GM23338 (cell line): ENCODE results near the gene CDC42BPB. TPM values are rescaled to one million over a fixed set of nuclear protein-coding genes. Genes with fewer than 3 reads are reported as not detected.

Experiments used
- ATAC-seq: fragments of 200-7000 bp; cut with Tn5 transposase; 3 replicates; pipeline ENCODE4 v1.9.1; 2020
- DNase-seq: peaks from one replicate; pipeline ENCODE4 v3.0.0-alpha.2; 2015; ENCODE audit warnings: low spot score
- H2AFZ ChIP-seq: fragments of 200-600 bp; sonication (generic); 2 replicates; pipeline ENCODE4 v1.8.0; 2016; ENCODE audit warnings: antibody characterized with exemption, mild to moderate bottlenecking, moderate library complexity
- H3F3A ChIP-seq: fragments of 200-600 bp; sonication (generic); replicated peaks from 2 replicates; pipeline ENCODE4 v1.8.0; 2017; ENCODE audit warnings: antibody characterized with exemption, mixed run types, low read depth
- H3K27ac ChIP-seq: fragments of 200-600 bp; sonication (generic); 2 replicates; pipeline ENCODE4 v1.6.1; 2016; ENCODE audit warnings: low read depth
- H3K27me3 ChIP-seq: fragments of 200-600 bp; sonication (generic); 2 replicates; pipeline ENCODE4 v1.8.0; 2016; ENCODE audit warnings: mild to moderate bottlenecking, mixed run types, moderate library complexity; ENCODE audit not compliant: insufficient read depth
- H3K36me3 ChIP-seq: fragments of 200-600 bp; sonication (generic); 2 replicates; pipeline ENCODE4 v1.8.0; 2016; ENCODE audit warnings: mild to moderate bottlenecking; ENCODE audit not compliant: insufficient read depth
- H3K4me1 ChIP-seq: fragments of 200-600 bp; sonication (generic); 2 replicates; pipeline ENCODE4 v1.8.0; 2016; ENCODE audit warnings: mild to moderate bottlenecking, moderate library complexity; ENCODE audit not compliant: insufficient read depth
- H3K4me2 ChIP-seq: fragments of 200-600 bp; sonication (generic); 2 replicates; pipeline ENCODE4 v1.7.1; 2017; ENCODE audit warnings: mixed run types
- H3K4me3 ChIP-seq: fragments of 200-600 bp; sonication (generic); 2 replicates; pipeline ENCODE4 v1.6.1; 2016; ENCODE audit warnings: mixed run types
- H3K79me2 ChIP-seq: fragments of 200-600 bp; sonication (generic); replicated peaks from 2 replicates; pipeline ENCODE4 v1.8.0; 2017; ENCODE audit warnings: mild to moderate bottlenecking; ENCODE audit not compliant: insufficient read depth
- H3K9me2 ChIP-seq: fragments of 200-600 bp; sonication (generic); 2 replicates; pipeline ENCODE4 v1.8.0; 2017; ENCODE audit not compliant: insufficient read depth
- H4K20me1 ChIP-seq: fragments of 200-600 bp; sonication (generic); replicated peaks from 2 replicates; pipeline ENCODE4 v1.8.0; 2017; ENCODE audit warnings: mild to moderate bottlenecking; ENCODE audit not compliant: insufficient read depth
- H3K27ac Mint-ChIP-seq: 2 replicates; pipeline ENCODE4 v1.8.0; 2020; ENCODE audit warnings: inconsistent platforms, mild to moderate bottlenecking, moderate library complexity, mixed read lengths
- H3K27me3 Mint-ChIP-seq: 3 replicates; pipeline ENCODE4 v1.8.0; 2022; ENCODE audit warnings: low read depth, mild to moderate bottlenecking, moderate library complexity, mixed read lengths, inconsistent platforms; ENCODE audit not compliant: insufficient read depth, poor library complexity
- H3K36me3 Mint-ChIP-seq: 3 replicates; pipeline ENCODE4 v1.8.0; 2021; ENCODE audit warnings: low read depth, mild to moderate bottlenecking, inconsistent platforms, moderate library complexity, mixed read lengths
- H3K4me1 Mint-ChIP-seq: 3 replicates; pipeline ENCODE4 v1.8.0; 2020; ENCODE audit warnings: mild to moderate bottlenecking, inconsistent platforms, mixed read lengths
- H3K4me3 Mint-ChIP-seq: 3 replicates; pipeline ENCODE4 v1.8.0; 2021; ENCODE audit warnings: moderate library complexity, mild to moderate bottlenecking, inconsistent platforms, mixed read lengths
- H3K9me3 Mint-ChIP-seq: 3 replicates; pipeline ENCODE4 v1.8.0; 2020; ENCODE audit warnings: moderate library complexity, mild to moderate bottlenecking, inconsistent platforms, mixed read lengths
- CREB1 ChIP-seq: fragments of 250-450 bp; sonication (Bioruptor Pico); IDR thresholded peaks from 2 replicates; pipeline ENCODE4 v1.5.0; 2020; ENCODE audit warnings: low read depth, mild to moderate bottlenecking, moderate library complexity
- EZH2 ChIP-seq: fragments of 200-600 bp; sonication (generic); IDR thresholded peaks from one replicate; pipeline ENCODE4 v1.8.0; 2017; ENCODE audit warnings: antibody characterized with exemption, mild to moderate bottlenecking, low read depth; ENCODE audit not compliant: unreplicated experiment
- EZH2phosphoT487 ChIP-seq: fragments of 200-600 bp; sonication (generic); IDR thresholded peaks from one replicate; pipeline ENCODE4 v1.8.1; 2018; ENCODE audit warnings: antibody characterized with exemption; ENCODE audit not compliant: unreplicated experiment
- JUNB ChIP-seq: IDR thresholded peaks from one replicate; pipeline ENCODE4 v1.6.1; 2016; ENCODE audit warnings: antibody characterized with exemption; ENCODE audit not compliant: unreplicated experiment
- POLR2AphosphoS5 ChIP-seq: IDR thresholded peaks from 2 replicates; pipeline ENCODE4 v1.6.1; 2016; ENCODE audit warnings: antibody characterized with exemption, low read depth
- STAT1 ChIP-seq: IDR thresholded peaks from one replicate; pipeline ENCODE4 v1.6.1; 2016; ENCODE audit warnings: antibody characterized with exemption; ENCODE audit not compliant: unreplicated experiment
- ZNF114 ChIP-seq: fragments of 250-450 bp; sonication (Bioruptor Pico); IDR thresholded peaks from 2 replicates; pipeline ENCODE4 v1.5.0; 2020; ENCODE audit warnings: mild to moderate bottlenecking, moderate library complexity
- ZNF331 ChIP-seq: fragments of 250-450 bp; sonication (Bioruptor Pico); IDR thresholded peaks from 2 replicates; pipeline ENCODE4 v1.5.0; 2020; ENCODE audit warnings: low read depth, mild to moderate bottlenecking, moderate library complexity
- polyA plus RNA-seq: library from polyadenylated mRNA; unstranded; fragments of >200 nt; fragmentation: Nextera tagmentation; extraction: Ambion mirVana; gene quantifications from 2 replicates; pipeline ENCODE4 v1.2.1, GENCODE V29; 2016
- total RNA-seq: library from RNA; depleted of rRNA; stranded (reverse); fragments of >200 nt; shearing (Covaris generic); gene quantifications from 2 replicates; pipeline ENCODE4 v1.2.3, GENCODE V29; 2014
- TF ChIP-seq, protein P1 (sequence below): IDR thresholded peaks from one replicate; pipeline ENCODE4 v1.6.1; 2018; ENCODE audit warnings: antibody characterized with exemption; ENCODE audit not compliant: unreplicated experiment
- TF ChIP-seq, protein P2 (sequence below), 2 experiments: fragments of 200-600 bp in 1 of 2; sonication (generic) in 1 of 2; conservative IDR thresholded peaks; 2 replicates each; pipeline versions ENCODE4 v1.5.1 to v1.6.1; 2016 to 2017; ENCODE audit warnings: antibody characterized with exemption in 2 of 2, low read depth in 2 of 2, mild to moderate bottlenecking in 2 of 2, moderate library complexity in 1 of 2
- TF ChIP-seq, protein P3 (sequence below): fragments of 250-450 bp; sonication (Bioruptor Pico); IDR thresholded peaks from 2 replicates; pipeline ENCODE4 v1.5.0; 2020; ENCODE audit warnings: mild to moderate bottlenecking, moderate library complexity

The CDC42BPB gene
- total and polyA plus RNA-seq, 2 experiments from 2014 or later = 12.3 to 127 TPM

DNA sequence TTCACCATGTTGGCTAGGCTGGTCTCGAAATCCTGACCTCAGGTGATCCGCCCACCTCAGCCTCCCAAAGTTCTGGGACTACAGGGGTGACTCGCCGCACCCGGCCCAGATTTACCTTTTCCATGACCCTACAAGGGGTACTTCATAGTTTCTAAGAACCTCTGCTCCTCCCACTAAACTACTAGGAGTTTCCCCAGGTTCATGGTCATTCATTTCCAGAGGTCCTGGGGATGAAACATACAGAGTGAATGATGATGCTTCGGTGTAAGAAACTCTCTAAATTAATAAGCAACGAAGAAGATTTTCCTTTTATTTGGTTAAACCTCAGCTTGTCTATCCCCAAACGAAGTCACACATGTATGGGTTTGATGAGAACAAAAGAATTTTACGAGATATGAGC, 77.9 kb downstream of the CDC42BPB start:
- Mint-ChIP-seq H3K27ac (no peak overlapping the region), H3K36me3 (peaks cover 55% of the 10 kb centered on the region)

DNA sequence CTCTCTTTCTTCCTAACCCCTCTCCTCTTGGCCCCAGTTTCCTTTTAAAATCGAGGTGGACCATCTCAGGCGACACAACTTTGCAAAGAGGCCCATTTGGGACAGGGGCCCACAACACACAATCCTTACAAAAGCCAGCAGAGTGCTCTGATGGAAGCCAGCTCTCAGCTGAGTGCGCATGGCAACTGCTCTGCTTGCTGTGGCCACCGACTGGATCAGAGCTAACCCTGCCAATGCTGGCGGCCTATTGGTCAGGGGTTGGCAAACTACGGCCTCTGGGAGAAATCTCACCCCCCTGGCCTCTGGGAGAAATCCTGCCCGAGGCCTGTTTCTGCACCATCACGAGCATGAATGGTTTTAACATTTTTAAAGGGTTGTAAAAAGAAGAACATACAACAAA, 79.9 kb downstream of the CDC42BPB start:
- no peaks in the 10 kb centered on the region for H3K9me2 ChIP-seq
- no peak overlapping the region for H3K4me2 ChIP-seq
- peaks cover 7% of the 10 kb centered on the region; the same call in 1 of the 2 replicates for H4K20me1 ChIP-seq
- no peaks in the 10 kb centered on the region for H3K27me3 ChIP-seq
- no peaks in the 10 kb centered on the region for H3K4me1 Mint-ChIP-seq
- H3K79me2 ChIP-seq = no peaks in the 10 kb centered on the region
- DNase-seq (no peak), ATAC-seq (no peak)
- no peak overlapping the region for H2AFZ ChIP-seq
- peaks cover 60% of the 10 kb centered on the region for H3K36me3 Mint-ChIP-seq
- no peaks in the 10 kb centered on the region for H3K9me3 Mint-ChIP-seq
- no peak overlapping the region for H3K27ac ChIP-seq
- peaks cover 11% of the 10 kb centered on the region for H3K27me3 Mint-ChIP-seq
- no peak overlapping the region for H3K27ac Mint-ChIP-seq
- peaks cover 10% of the 10 kb centered on the region; the same call in 1 of the 2 replicates for H3F3A ChIP-seq
- H3K36me3 ChIP-seq = peaks cover 26% of the 10 kb centered on the region
- H3K4me1 ChIP-seq = no peaks in the 10 kb centered on the region
- H3K4me3 Mint-ChIP-seq = no peak overlapping the region
- H3K4me3 ChIP-seq = no peak overlapping the region
- TF ChIP-seq JUNB = no peak
- TF ChIP-seq POLR2AphosphoS5 = no peak
- TF ChIP-seq EZH2 = no peak
- TF ChIP-seq, protein P1, sequence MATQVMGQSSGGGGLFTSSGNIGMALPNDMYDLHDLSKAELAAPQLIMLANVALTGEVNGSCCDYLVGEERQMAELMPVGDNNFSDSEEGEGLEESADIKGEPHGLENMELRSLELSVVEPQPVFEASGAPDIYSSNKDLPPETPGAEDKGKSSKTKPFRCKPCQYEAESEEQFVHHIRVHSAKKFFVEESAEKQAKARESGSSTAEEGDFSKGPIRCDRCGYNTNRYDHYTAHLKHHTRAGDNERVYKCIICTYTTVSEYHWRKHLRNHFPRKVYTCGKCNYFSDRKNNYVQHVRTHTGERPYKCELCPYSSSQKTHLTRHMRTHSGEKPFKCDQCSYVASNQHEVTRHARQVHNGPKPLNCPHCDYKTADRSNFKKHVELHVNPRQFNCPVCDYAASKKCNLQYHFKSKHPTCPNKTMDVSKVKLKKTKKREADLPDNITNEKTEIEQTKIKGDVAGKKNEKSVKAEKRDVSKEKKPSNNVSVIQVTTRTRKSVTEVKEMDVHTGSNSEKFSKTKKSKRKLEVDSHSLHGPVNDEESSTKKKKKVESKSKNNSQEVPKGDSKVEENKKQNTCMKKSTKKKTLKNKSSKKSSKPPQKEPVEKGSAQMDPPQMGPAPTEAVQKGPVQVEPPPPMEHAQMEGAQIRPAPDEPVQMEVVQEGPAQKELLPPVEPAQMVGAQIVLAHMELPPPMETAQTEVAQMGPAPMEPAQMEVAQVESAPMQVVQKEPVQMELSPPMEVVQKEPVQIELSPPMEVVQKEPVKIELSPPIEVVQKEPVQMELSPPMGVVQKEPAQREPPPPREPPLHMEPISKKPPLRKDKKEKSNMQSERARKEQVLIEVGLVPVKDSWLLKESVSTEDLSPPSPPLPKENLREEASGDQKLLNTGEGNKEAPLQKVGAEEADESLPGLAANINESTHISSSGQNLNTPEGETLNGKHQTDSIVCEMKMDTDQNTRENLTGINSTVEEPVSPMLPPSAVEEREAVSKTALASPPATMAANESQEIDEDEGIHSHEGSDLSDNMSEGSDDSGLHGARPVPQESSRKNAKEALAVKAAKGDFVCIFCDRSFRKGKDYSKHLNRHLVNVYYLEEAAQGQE = no peak
- TF ChIP-seq STAT1 = no peak
- no peak for TF ChIP-seq ZNF331
- TF ChIP-seq ZNF114 (CRISPR knock-in tag) = no peak
- no peak for TF ChIP-seq CREB1
- TF ChIP-seq, protein P2, sequence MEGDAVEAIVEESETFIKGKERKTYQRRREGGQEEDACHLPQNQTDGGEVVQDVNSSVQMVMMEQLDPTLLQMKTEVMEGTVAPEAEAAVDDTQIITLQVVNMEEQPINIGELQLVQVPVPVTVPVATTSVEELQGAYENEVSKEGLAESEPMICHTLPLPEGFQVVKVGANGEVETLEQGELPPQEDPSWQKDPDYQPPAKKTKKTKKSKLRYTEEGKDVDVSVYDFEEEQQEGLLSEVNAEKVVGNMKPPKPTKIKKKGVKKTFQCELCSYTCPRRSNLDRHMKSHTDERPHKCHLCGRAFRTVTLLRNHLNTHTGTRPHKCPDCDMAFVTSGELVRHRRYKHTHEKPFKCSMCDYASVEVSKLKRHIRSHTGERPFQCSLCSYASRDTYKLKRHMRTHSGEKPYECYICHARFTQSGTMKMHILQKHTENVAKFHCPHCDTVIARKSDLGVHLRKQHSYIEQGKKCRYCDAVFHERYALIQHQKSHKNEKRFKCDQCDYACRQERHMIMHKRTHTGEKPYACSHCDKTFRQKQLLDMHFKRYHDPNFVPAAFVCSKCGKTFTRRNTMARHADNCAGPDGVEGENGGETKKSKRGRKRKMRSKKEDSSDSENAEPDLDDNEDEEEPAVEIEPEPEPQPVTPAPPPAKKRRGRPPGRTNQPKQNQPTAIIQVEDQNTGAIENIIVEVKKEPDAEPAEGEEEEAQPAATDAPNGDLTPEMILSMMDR (conservative IDR thresholded peaks at IDR 0.05; ENCODE audit: low read depth in 2 of 2) = no peak
- TF ChIP-seq, protein P3, sequence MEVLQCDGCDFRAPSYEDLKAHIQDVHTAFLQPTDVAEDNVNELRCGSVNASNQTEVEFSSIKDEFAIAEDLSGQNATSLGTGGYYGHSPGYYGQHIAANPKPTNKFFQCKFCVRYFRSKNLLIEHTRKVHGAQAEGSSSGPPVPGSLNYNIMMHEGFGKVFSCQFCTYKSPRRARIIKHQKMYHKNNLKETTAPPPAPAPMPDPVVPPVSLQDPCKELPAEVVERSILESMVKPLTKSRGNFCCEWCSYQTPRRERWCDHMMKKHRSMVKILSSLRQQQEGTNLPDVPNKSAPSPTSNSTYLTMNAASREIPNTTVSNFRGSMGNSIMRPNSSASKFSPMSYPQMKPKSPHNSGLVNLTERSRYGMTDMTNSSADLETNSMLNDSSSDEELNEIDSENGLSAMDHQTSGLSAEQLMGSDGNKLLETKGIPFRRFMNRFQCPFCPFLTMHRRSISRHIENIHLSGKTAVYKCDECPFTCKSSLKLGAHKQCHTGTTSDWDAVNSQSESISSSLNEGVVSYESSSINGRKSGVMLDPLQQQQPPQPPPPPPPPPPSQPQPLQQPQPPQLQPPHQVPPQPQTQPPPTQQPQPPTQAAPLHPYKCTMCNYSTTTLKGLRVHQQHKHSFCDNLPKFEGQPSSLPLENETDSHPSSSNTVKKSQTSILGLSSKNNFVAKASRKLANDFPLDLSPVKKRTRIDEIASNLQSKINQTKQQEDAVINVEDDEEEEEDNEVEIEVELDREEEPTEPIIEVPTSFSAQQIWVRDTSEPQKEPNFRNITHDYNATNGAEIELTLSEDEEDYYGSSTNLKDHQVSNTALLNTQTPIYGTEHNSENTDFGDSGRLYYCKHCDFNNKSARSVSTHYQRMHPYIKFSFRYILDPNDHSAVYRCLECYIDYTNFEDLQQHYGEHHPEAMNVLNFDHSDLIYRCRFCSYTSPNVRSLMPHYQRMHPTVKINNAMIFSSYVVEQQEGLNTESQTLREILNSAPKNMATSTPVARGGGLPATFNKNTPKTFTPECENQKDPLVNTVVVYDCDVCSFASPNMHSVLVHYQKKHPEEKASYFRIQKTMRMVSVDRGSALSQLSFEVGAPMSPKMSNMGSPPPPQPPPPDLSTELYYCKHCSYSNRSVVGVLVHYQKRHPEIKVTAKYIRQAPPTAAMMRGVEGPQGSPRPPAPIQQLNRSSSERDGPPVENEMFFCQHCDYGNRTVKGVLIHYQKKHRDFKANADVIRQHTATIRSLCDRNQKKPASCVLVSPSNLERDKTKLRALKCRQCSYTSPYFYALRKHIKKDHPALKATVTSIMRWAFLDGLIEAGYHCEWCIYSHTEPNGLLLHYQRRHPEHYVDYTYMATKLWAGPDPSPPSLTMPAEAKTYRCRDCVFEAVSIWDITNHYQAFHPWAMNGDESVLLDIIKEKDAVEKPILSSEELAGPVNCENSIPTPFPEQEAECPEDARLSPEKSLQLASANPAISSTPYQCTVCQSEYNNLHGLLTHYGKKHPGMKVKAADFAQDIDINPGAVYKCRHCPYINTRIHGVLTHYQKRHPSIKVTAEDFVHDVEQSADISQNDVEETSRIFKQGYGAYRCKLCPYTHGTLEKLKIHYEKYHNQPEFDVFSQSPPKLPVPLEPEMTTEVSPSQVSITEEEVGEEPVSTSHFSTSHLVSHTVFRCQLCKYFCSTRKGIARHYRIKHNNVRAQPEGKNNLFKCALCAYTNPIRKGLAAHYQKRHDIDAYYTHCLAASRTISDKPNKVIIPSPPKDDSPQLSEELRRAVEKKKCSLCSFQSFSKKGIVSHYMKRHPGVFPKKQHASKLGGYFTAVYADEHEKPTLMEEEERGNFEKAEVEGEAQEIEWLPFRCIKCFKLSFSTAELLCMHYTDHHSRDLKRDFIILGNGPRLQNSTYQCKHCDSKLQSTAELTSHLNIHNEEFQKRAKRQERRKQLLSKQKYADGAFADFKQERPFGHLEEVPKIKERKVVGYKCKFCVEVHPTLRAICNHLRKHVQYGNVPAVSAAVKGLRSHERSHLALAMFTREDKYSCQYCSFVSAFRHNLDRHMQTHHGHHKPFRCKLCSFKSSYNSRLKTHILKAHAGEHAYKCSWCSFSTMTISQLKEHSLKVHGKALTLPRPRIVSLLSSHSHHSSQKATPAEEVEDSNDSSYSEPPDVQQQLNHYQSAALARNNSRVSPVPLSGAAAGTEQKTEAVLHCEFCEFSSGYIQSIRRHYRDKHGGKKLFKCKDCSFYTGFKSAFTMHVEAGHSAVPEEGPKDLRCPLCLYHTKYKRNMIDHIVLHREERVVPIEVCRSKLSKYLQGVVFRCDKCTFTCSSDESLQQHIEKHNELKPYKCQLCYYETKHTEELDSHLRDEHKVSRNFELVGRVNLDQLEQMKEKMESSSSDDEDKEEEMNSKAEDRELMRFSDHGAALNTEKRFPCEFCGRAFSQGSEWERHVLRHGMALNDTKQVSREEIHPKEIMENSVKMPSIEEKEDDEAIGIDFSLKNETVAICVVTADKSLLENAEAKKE (CRISPR knock-in tag) = no peak
- no peak for TF ChIP-seq EZH2phosphoT487

More for the DNA sequence above, 77.9 kb downstream of the CDC42BPB start:
- Histone ChIP-seq H3K27ac (no peak overlapping the region; the same call in 1 of the 2 replicates), H2AFZ (no peak overlapping the region), H4K20me1 (peaks cover 7% of the 10 kb centered on the region), H3K4me3 (no peak overlapping the region), H3K79me2 (no peaks in the 10 kb centered on the region), H3K9me2 (no peaks in the 10 kb centered on the region), H3F3A (peaks cover 3% of the 10 kb centered on the region; the same call in 1 of the 2 replicates), H3K36me3 (peaks cover 23% of the 10 kb centered on the region), H3K27me3 (no peaks in the 10 kb centered on the region), H3K4me1 (no peaks in the 10 kb centered on the region), H3K4me2 (no peak overlapping the region)
- Mint-ChIP-seq H3K4me3 (no peak overlapping the region), H3K27me3 (peaks cover 9% of the 10 kb centered on the region), H3K9me3 (no peaks in the 10 kb centered on the region), H3K4me1 (no peaks in the 10 kb centered on the region)
- no peak for TF ChIP-seq POLR2AphosphoS5
- TF ChIP-seq JUNB = no peak
- ATAC-seq (no peak), DNase-seq (no peak)
